Heart left ventricle (tissue), 16 donors: ENCODE results near the gene NLRX1. TPM values are rescaled to one million over a fixed set of nuclear protein-coding genes. Genes with fewer than 3 reads are reported as not detected.
A peak's percentile ranks its signal among the peaks of the same experiment; 100 is the strongest.
"Not testable (repeated sequence)": the region's sequence is repeated elsewhere in the genome, so short reads cannot be mapped to it uniquely, and the experiment has no call there.

Experiments
- ATAC-seq, 4 donors: fragments of 200-7000 bp; cut with Tn5 transposase; one replicate each; pipeline ENCODE4 v1.9.1; 2020 to 2022; ENCODE audit warnings: moderate library complexity in 4 of 4, mild to moderate bottlenecking in 3 of 4, moderate number of reproducible peaks in 1 of 4
- DNase-seq, 5 donors: peaks; one replicate each; pipeline ENCODE4 v3.0.0-alpha.2; 2020
- H3K27ac ChIP-seq, 12 donors: fragments of 200-600 bp; sonication (generic) in 4 of 12; one replicate each; pipeline versions ENCODE4 v1.5.0 to v1.8.0; 2016 to 2022; ENCODE audit warnings: mild to moderate bottlenecking in 2 of 12
- H3K27me3 ChIP-seq, 9 donors: fragments of 200-600 bp; sonication (generic) in 2 of 9; one replicate each; pipeline versions ENCODE4 v1.5.1 to v1.8.0; 2016 to 2022; ENCODE audit warnings: mild to moderate bottlenecking in 3 of 9
- H3K36me3 ChIP-seq, 9 donors: fragments of 200-600 bp; sonication (generic) in 2 of 9; one replicate each; pipeline versions ENCODE4 v1.5.0 to v1.8.0; 2018 to 2022; ENCODE audit warnings: mild to moderate bottlenecking in 2 of 9
- H3K4me1 ChIP-seq, 12 donors: fragments of 200-600 bp; sonication (generic) in 4 of 12; one replicate each; pipeline versions ENCODE4 v1.5.0 to v1.8.0; 2016 to 2022; ENCODE audit warnings: mild to moderate bottlenecking in 3 of 12
- H3K4me3 ChIP-seq, 12 donors: fragments of 200-600 bp; sonication (generic) in 4 of 12; one replicate each; pipeline versions ENCODE4 v1.5.0 to v1.8.0; 2017 to 2022; ENCODE audit warnings: mild to moderate bottlenecking in 9 of 12, moderate library complexity in 4 of 12
- H3K9me3 ChIP-seq, 12 donors: fragments of 200-600 bp; sonication (generic) in 4 of 12; one replicate each; pipeline versions ENCODE4 v1.5.0 to v1.8.0; 2016 to 2022; ENCODE audit warnings: mild to moderate bottlenecking in 1 of 12
- CTCF ChIP-seq, 12 donors: fragments of 200-600 bp; sonication (generic) in 4 of 12; IDR thresholded peaks; one replicate each; pipeline versions ENCODE4 v1.5.0 to v1.8.0; 2018 to 2022; ENCODE audit warnings: antibody characterized with exemption in 12 of 12, mild to moderate bottlenecking in 5 of 12
- POLR2A ChIP-seq, 2 donors: fragments of 450-650 bp; IDR thresholded peaks; one replicate each; pipeline ENCODE4 v1.6.1; 2017; ENCODE audit warnings: antibody characterized with exemption in 2 of 2, mild to moderate bottlenecking in 2 of 2, moderate library complexity in 2 of 2
- WGBS, 4 donors: extraction: QIAGEN DNeasy Blood & Tissue Kit in 2 of 4; methylation state at CpG; one replicate each; pipeline versions ENCODE4 v1.1.5 to v1.1.7; 2013 to 2018; 5-methylcytosine and 5-hydroxymethylcytosine counted together
- intact Hi-C, 10 donors: fragments of 100-400 bp; cut with DNase I; formaldehyde crosslinking; loops; one replicate each; pipeline versions ENCODE4 v1.11.1 to v1.14.2; 2022
- polyA plus RNA-seq, 2 donors: library from polyadenylated mRNA; stranded (reverse); fragments of 200-250 nt; gene quantifications; one replicate each; pipeline ENCODE4 v1.2.3, GENCODE V29; 2013
- total RNA-seq, 9 donors: library from RNA; depleted of rRNA in 2 of 9; stranded (reverse); fragments of >200 nt in 2 of 9; fragmentation: NEBNext Ultra II Directional in 3 of 9; extraction: Animal tissue kit (Norgen Biotek cat#: 25700) in 3 of 9; gene quantifications; one replicate each; pipeline versions ENCODE4 v1.1.0 to v1.2.4, GENCODE V29; 2016 to 2023
- donor health status: ischemic (EF 13 %, LVEDD 7.1; RV severe dilation, severe dysfunction).
- donor health status: healthy with polysubstance abuse.
- donor health status: DM: no; HTN: yes; CAD: no.
- donor health status: DM: no; HTN: no; CAD: no.
- donor health status: ischemic (EF 25% LVEDD 6.9; RV normal size, moderate dysfunction).
- donor health status: ischemic (EF 25% LVEDD 5.7; RV mildly dilated, moderate dysfunction).
- donor health status: healthy.
- donor health status: DM: yes; HTN: yes; CAD: no.
- donor health status: ischemic (EF 35%, LVEDD 5.7; RV mildly dilated, moderate dysfunction).
- donor health status: nonischemic (EF 11% LVEDD 7.7; RV severe dilation, severe dysfunction).
- donor health status: DM: yes; HTN: yes; CAD: no.
- donor health status: PGD.
- donor health status: ischemic (EF 29% LVEDD 5.4; RV normal size, mild dysfunction).
- donor health status: nonischemic (EF 23%, LVEDD 6.1; RV moderate dilation, normal function).

NLRX1 gene
- total and polyA plus RNA-seq, 11 donors, result 10.6 to 47.0 (median 29.5) TPM

GRCh38 chr11:119166368-119167076, 2.0 kb upstream of the NLRX1 start:
- Histone ChIP-seq H3K9me3 (no peaks in the 10 kb centered on the region), H3K36me3 (peaks cover 0 to 2% (median 0%) of the 10 kb centered on the region in 9 donors), H3K4me3 (no peak overlapping the region), H3K27ac (no peak overlapping the region), H3K4me1 (peaks cover 0 to 13% (median 6%) of the 10 kb centered on the region in 12 donors), H3K27me3 (no peaks in the 10 kb centered on the region)
- DNase-seq, result peak in 1 of 5 donors; percentile 48
- ATAC-seq, result peak in 1 of 4 donors; percentile 17
- intact Hi-C loops, result no loop called here
- no peak for TF ChIP-seq CTCF (IDR thresholded peaks at IDR 0.05)
- TF ChIP-seq POLR2A (IDR thresholded peaks at IDR 0.05), result no peak
- 61 to 72% (median 68%) methylated on average over 8 of the region's 8 CpGs for WGBS, 4 donors

- H3K27ac ChIP-seq, H3K9me3 ChIP-seq, H3K27me3 ChIP-seq, intact Hi-C loops, ATAC-seq, H3K4me3 ChIP-seq, H3K36me3 ChIP-seq: not testable (repeated sequence)
- H3K4me1 ChIP-seq, result peaks cover 0 to 13% (median 6%) of the 10 kb centered on the region in 12 donors
- peak in 1 of 5 donors; percentile 3 for DNase-seq
- 82 to 85% (median 84%) methylated on average over 10 of the region's 10 CpGs for WGBS, 4 donors
These were observed 1.5 kb upstream of the NLRX1 start for GRCh38 chr11:119167077-119167458.

GRCh38 chr11:119167933-119168332, 592 bp upstream of the NLRX1 start:
- H3K9me3 ChIP-seq, result no peaks in the 10 kb centered on the region
- peaks cover 0 to 4% (median 0%) of the 10 kb centered on the region in 9 donors for H3K36me3 ChIP-seq
- H3K4me1 ChIP-seq, result peaks cover 0 to 19% (median 6%) of the 10 kb centered on the region in 12 donors
- peak overlapping the region in 3 of 12 donors; percentile 89 to 99 (median 95) for H3K4me3 ChIP-seq
- intact Hi-C loops, result loop anchor here in 2 of 10 donors (2.0 kb wide), 2 partner anchors 29 to 61 kb away; partner anchors contain the start of gene C2CD2L (in 1 of the 2)
- WGBS, 4 donors, result 56 to 70% (median 65%) methylated on average over 6 of the region's 6 CpGs
- H3K27me3 ChIP-seq, result no peaks in the 10 kb centered on the region
- DNase-seq, result peak in 1 of 5 donors; percentile 40
- TF ChIP-seq POLR2A (IDR thresholded peaks at IDR 0.05) (no peak), CTCF (IDR thresholded peaks at IDR 0.05) (no peak)
- ATAC-seq, result no peak
- H3K27ac ChIP-seq, result peak overlapping the region in 2 of 12 donors; percentile 94 to 98

GRCh38 chr11:119169282-119169719, 776 bp downstream of the NLRX1 start:
- Histone ChIP-seq H3K27ac (peak overlapping the region; percentile 80 to 98 (median 96)), H3K27me3 (no peaks in the 10 kb centered on the region), H3K4me3 (peak overlapping the region; percentile 40 to 99 (median 92)), H3K36me3 (peaks cover 0 to 15% (median 9%) of the 10 kb centered on the region in 9 donors), H3K4me1 (peaks cover 0 to 19% (median 6%) of the 10 kb centered on the region in 12 donors), H3K9me3 (no peaks in the 10 kb centered on the region)
- DNase-seq (peak; percentile 47 to 84 (median 53)), ATAC-seq (peak; percentile 59 to 83 (median 71))
- TF ChIP-seq POLR2A (IDR thresholded peaks at IDR 0.05), result no peak
- 12 to 21% (median 15%) methylated on average over 6 to 15 of the region's 15 CpGs for WGBS, 4 donors
- intact Hi-C loops, result loop anchor here in 2 of 10 donors (2.0 kb wide), 2 partner anchors 28 to 62 kb away; partner anchors contain the start of gene C2CD2L (in 1 of the 2)

- no peak for ATAC-seq
- TF ChIP-seq POLR2A (IDR thresholded peaks at IDR 0.05) (no peak), CTCF (IDR thresholded peaks at IDR 0.05) (no peak)
- DNase-seq, result no peak
- Histone ChIP-seq H3K9me3 (no peaks in the 10 kb centered on the region), H3K4me1 (peaks cover 0 to 19% (median 6%) of the 10 kb centered on the region in 12 donors), H3K36me3 (peaks cover 0 to 42% (median 34%) of the 10 kb centered on the region in 9 donors), H3K27me3 (no peaks in the 10 kb centered on the region), H3K4me3 (no peak overlapping the region), H3K27ac (no peak overlapping the region)
- intact Hi-C loops, result no loop called here
- WGBS, 4 donors, result 64 to 94% (median 84%) methylated on average over 2 of the region's 2 CpGs
These were observed 4.0 kb downstream of the NLRX1 start for GRCh38 chr11:119172513-119172912.
